Heart left ventricle (tissue), 16 donors: ENCODE data around the gene ZNF423. TPM values are rescaled to one million over a fixed set of nuclear protein-coding genes. Genes with fewer than 3 reads are reported as not detected.

Experiments used
- ATAC-seq, 4 donors: fragments of 200-7000 bp; cut with Tn5 transposase; one replicate each; pipeline ENCODE4 v1.9.1; 2020 to 2022; ENCODE audit warnings: moderate library complexity in 4 of 4, mild to moderate bottlenecking in 3 of 4, moderate number of reproducible peaks in 1 of 4
- DNase-seq, 5 donors: peaks; one replicate each; pipeline ENCODE4 v3.0.0-alpha.2; 2020
- H3K27ac ChIP-seq, 12 donors: fragments of 200-600 bp; sonication (generic) in 4 of 12; one replicate each; pipeline versions ENCODE4 v1.5.0 to v1.8.0; 2016 to 2022; ENCODE audit warnings: mild to moderate bottlenecking in 2 of 12
- H3K27me3 ChIP-seq, 9 donors: fragments of 200-600 bp; sonication (generic) in 2 of 9; one replicate each; pipeline versions ENCODE4 v1.5.1 to v1.8.0; 2016 to 2022; ENCODE audit warnings: mild to moderate bottlenecking in 3 of 9
- H3K36me3 ChIP-seq, 9 donors: fragments of 200-600 bp; sonication (generic) in 2 of 9; one replicate each; pipeline versions ENCODE4 v1.5.0 to v1.8.0; 2018 to 2022; ENCODE audit warnings: mild to moderate bottlenecking in 2 of 9
- H3K4me1 ChIP-seq, 12 donors: fragments of 200-600 bp; sonication (generic) in 4 of 12; one replicate each; pipeline versions ENCODE4 v1.5.0 to v1.8.0; 2016 to 2022; ENCODE audit warnings: mild to moderate bottlenecking in 3 of 12
- H3K4me3 ChIP-seq, 12 donors: fragments of 200-600 bp; sonication (generic) in 4 of 12; one replicate each; pipeline versions ENCODE4 v1.5.0 to v1.8.0; 2017 to 2022; ENCODE audit warnings: mild to moderate bottlenecking in 9 of 12, moderate library complexity in 4 of 12
- H3K9me3 ChIP-seq, 12 donors: fragments of 200-600 bp; sonication (generic) in 4 of 12; one replicate each; pipeline versions ENCODE4 v1.5.0 to v1.8.0; 2016 to 2022; ENCODE audit warnings: mild to moderate bottlenecking in 1 of 12
- CTCF ChIP-seq, 12 donors: fragments of 200-600 bp; sonication (generic) in 4 of 12; IDR thresholded peaks; one replicate each; pipeline versions ENCODE4 v1.5.0 to v1.8.0; 2018 to 2022; ENCODE audit warnings: antibody characterized with exemption in 12 of 12, mild to moderate bottlenecking in 5 of 12
- POLR2A ChIP-seq, 2 donors: fragments of 450-650 bp; IDR thresholded peaks; one replicate each; pipeline ENCODE4 v1.6.1; 2017; ENCODE audit warnings: antibody characterized with exemption in 2 of 2, mild to moderate bottlenecking in 2 of 2, moderate library complexity in 2 of 2
- WGBS, 4 donors: extraction: QIAGEN DNeasy Blood & Tissue Kit in 2 of 4; methylation state at CpG; one replicate each; pipeline versions ENCODE4 v1.1.5 to v1.1.7; 2013 to 2018; 5-methylcytosine and 5-hydroxymethylcytosine counted together
- intact Hi-C, 10 donors: fragments of 100-400 bp; cut with DNase I; formaldehyde crosslinking; loops; one replicate each; pipeline versions ENCODE4 v1.11.1 to v1.14.2; 2022
- polyA plus RNA-seq, 2 donors: library from polyadenylated mRNA; stranded (reverse); fragments of 200-250 nt; gene quantifications; one replicate each; pipeline ENCODE4 v1.2.3, GENCODE V29; 2013
- total RNA-seq, 9 donors: library from RNA; depleted of rRNA in 2 of 9; stranded (reverse); fragments of >200 nt in 2 of 9; fragmentation: NEBNext Ultra II Directional in 3 of 9; extraction: Animal tissue kit (Norgen Biotek cat#: 25700) in 3 of 9; gene quantifications; one replicate each; pipeline versions ENCODE4 v1.1.0 to v1.2.4, GENCODE V29; 2016 to 2023
- donor health status: ischemic (EF 13 %, LVEDD 7.1; RV severe dilation, severe dysfunction).
- donor health status: healthy with polysubstance abuse.
- donor health status: DM: no; HTN: yes; CAD: no.
- donor health status: DM: no; HTN: no; CAD: no.
- donor health status: ischemic (EF 25% LVEDD 6.9; RV normal size, moderate dysfunction).
- donor health status: ischemic (EF 25% LVEDD 5.7; RV mildly dilated, moderate dysfunction).
- donor health status: healthy.
- donor health status: DM: yes; HTN: yes; CAD: no.
- donor health status: ischemic (EF 35%, LVEDD 5.7; RV mildly dilated, moderate dysfunction).
- donor health status: nonischemic (EF 11% LVEDD 7.7; RV severe dilation, severe dysfunction).
- donor health status: DM: yes; HTN: yes; CAD: no.
- donor health status: PGD.
- donor health status: ischemic (EF 29% LVEDD 5.4; RV normal size, mild dysfunction).
- donor health status: nonischemic (EF 23%, LVEDD 6.1; RV moderate dilation, normal function).

Gene ZNF423
- total and polyA plus RNA-seq, 11 donors, result 1.8 to 10.4 (median 5.7) TPM

- no peaks in the 10 kb centered on the region for H3K9me3 ChIP-seq
- TF ChIP-seq POLR2A (IDR thresholded peaks at IDR 0.05) (no peak), CTCF (IDR thresholded peaks at IDR 0.05) (no peak)
- no peak overlapping the region for H3K4me3 ChIP-seq
- no peak for DNase-seq
- ATAC-seq, result no peak
- intact Hi-C loops, result loop anchor here in 4 of 10 donors (5.0 to 10.0 kb wide), 5 partner anchors 94 to 357 kb away; no protein-coding TSS in a partner anchor
- no peak overlapping the region for H3K27ac ChIP-seq
- peaks cover 0 to 49% (median 25%) of the 10 kb centered on the region in 12 donors for H3K4me1 ChIP-seq
- no peaks in the 10 kb centered on the region for H3K36me3 ChIP-seq
- WGBS, 4 donors, result 57 to 61% (median 59%) methylated on average over 5 of the region's 5 CpGs
- peaks cover 0 to 12% (median 0%) of the 10 kb centered on the region in 9 donors for H3K27me3 ChIP-seq
These were observed 4.5 kb downstream of the ZNF423 start for GRCh38 chr16:49851468-49851787.

GRCh38 chr16:49850558-49851467 is 5.1 kb downstream of the ZNF423 start:
- Histone ChIP-seq H3K27ac (no peak overlapping the region), H3K9me3 (no peaks in the 10 kb centered on the region), H3K36me3 (no peaks in the 10 kb centered on the region), H3K27me3 (peaks cover 0 to 12% (median 0%) of the 10 kb centered on the region in 9 donors), H3K4me3 (no peak overlapping the region), H3K4me1 (peaks cover 0 to 49% (median 24%) of the 10 kb centered on the region in 12 donors)
- no peak for TF ChIP-seq CTCF (IDR thresholded peaks at IDR 0.05)
- no peak for TF ChIP-seq POLR2A (IDR thresholded peaks at IDR 0.05)
- DNase-seq (no peak), ATAC-seq (no peak)
- 59 to 71% (median 67%) methylated on average over 13 of the region's 13 CpGs for WGBS, 4 donors
- intact Hi-C loops, result loop anchor here in 4 of 10 donors (5.0 to 10.0 kb wide), 5 partner anchors 94 to 356 kb away; no protein-coding TSS in a partner anchor

GRCh38 chr16:49849754-49850108 is 6.2 kb downstream of the ZNF423 start:
- no peak overlapping the region for H3K27ac ChIP-seq
- no peak for TF ChIP-seq CTCF (IDR thresholded peaks at IDR 0.05)
- TF ChIP-seq POLR2A (IDR thresholded peaks at IDR 0.05), result no peak

GRCh38 chr16:49849037-49849753 is 6.7 kb downstream of the ZNF423 start:
- peaks cover 0 to 5% (median 0%) of the 10 kb centered on the region in 9 donors for H3K27me3 ChIP-seq
- H3K4me1 ChIP-seq, result peaks cover 0 to 44% (median 18%) of the 10 kb centered on the region in 12 donors
- DNase-seq (no peak), ATAC-seq (no peak)
- no peaks in the 10 kb centered on the region for H3K36me3 ChIP-seq
- WGBS, 4 donors, result 92 to 94% (median 94%) methylated on average over 6 of the region's 6 CpGs
- TF ChIP-seq POLR2A (IDR thresholded peaks at IDR 0.05) (no peak), CTCF (IDR thresholded peaks at IDR 0.05) (no peak)
- H3K4me3 ChIP-seq, result no peak overlapping the region
- intact Hi-C loops, result no loop called here
- H3K27ac ChIP-seq, result no peak overlapping the region
- no peaks in the 10 kb centered on the region for H3K9me3 ChIP-seq

More at GRCh38 chr16:49849754-49850108, 6.2 kb downstream of the ZNF423 start:
- DNase-seq, result no peak
- ATAC-seq, result no peak
- Histone ChIP-seq H3K36me3 (no peaks in the 10 kb centered on the region), H3K9me3 (no peaks in the 10 kb centered on the region), H3K4me3 (no peak overlapping the region), H3K4me1 (peaks cover 0 to 49% (median 23%) of the 10 kb centered on the region in 12 donors), H3K27me3 (peaks cover 0 to 10% (median 0%) of the 10 kb centered on the region in 9 donors)
- WGBS, 4 donors, result 86 to 92% (median 90%) methylated on average over 8 of the region's 8 CpGs
- intact Hi-C loops, result loop anchor here in 4 of 10 donors (5.0 to 10.0 kb wide), 5 partner anchors 92 to 355 kb away; no protein-coding TSS in a partner anchor
